GM10248 (cell line): ENCODE results near the gene ALDOC.

ENCODE experiments used
- CTCF ChIA-PET: fragments of 300-600 bp; sonication (Branson Sonifier 250); formaldehyde crosslinking; extraction: SDS; loops from one replicate; lab custom pipeline; 2021; ENCODE audit warnings: antibody characterized with exemption; lab: Yijun Ruan, JAX
- POLR2A ChIA-PET: fragments of 350-650 bp; sonication (Branson Sonifier 250); formaldehyde crosslinking; extraction: SDS; loops from one replicate; lab custom pipeline; 2020; ENCODE audit warnings: antibody characterized with exemption; lab: Yijun Ruan, JAX
- DNase-seq: peaks from one replicate; pipeline ENCODE4 v3.0.0; 2012; ENCODE audit errors: extremely low spot score
- TF ChIP-seq, protein P1 (sequence below): IDR thresholded peaks from 2 replicates; pipeline ENCODE4 v1.5.1; 2012; ENCODE audit warnings: mild to moderate bottlenecking, low read depth; ENCODE audit errors: extremely low read depth, missing control alignments, control extremely low read depth

Gene ALDOC

GRCh38 chr17:28552176-28552999 is 24.3 kb downstream of the ALDOC start, which contains the start of gene UNC119:
UNC119 (minus strand) TSS chr17:28552624; CDS start chr17:28552557, 67 bp downstream.
- CTCF ChIA-PET: interaction anchor here (1.0 to 6.3 kb wide), 5 partner anchors 15 to 60 kb away, joined by 3 to 83 read pairs (median 4); partner anchors contain the start of gene PIGS
- POLR2A ChIA-PET: no interaction called here
- DNase-seq: peak; percentile 94
- TF ChIP-seq, protein P1, sequence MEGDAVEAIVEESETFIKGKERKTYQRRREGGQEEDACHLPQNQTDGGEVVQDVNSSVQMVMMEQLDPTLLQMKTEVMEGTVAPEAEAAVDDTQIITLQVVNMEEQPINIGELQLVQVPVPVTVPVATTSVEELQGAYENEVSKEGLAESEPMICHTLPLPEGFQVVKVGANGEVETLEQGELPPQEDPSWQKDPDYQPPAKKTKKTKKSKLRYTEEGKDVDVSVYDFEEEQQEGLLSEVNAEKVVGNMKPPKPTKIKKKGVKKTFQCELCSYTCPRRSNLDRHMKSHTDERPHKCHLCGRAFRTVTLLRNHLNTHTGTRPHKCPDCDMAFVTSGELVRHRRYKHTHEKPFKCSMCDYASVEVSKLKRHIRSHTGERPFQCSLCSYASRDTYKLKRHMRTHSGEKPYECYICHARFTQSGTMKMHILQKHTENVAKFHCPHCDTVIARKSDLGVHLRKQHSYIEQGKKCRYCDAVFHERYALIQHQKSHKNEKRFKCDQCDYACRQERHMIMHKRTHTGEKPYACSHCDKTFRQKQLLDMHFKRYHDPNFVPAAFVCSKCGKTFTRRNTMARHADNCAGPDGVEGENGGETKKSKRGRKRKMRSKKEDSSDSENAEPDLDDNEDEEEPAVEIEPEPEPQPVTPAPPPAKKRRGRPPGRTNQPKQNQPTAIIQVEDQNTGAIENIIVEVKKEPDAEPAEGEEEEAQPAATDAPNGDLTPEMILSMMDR: no peak

DNA sequence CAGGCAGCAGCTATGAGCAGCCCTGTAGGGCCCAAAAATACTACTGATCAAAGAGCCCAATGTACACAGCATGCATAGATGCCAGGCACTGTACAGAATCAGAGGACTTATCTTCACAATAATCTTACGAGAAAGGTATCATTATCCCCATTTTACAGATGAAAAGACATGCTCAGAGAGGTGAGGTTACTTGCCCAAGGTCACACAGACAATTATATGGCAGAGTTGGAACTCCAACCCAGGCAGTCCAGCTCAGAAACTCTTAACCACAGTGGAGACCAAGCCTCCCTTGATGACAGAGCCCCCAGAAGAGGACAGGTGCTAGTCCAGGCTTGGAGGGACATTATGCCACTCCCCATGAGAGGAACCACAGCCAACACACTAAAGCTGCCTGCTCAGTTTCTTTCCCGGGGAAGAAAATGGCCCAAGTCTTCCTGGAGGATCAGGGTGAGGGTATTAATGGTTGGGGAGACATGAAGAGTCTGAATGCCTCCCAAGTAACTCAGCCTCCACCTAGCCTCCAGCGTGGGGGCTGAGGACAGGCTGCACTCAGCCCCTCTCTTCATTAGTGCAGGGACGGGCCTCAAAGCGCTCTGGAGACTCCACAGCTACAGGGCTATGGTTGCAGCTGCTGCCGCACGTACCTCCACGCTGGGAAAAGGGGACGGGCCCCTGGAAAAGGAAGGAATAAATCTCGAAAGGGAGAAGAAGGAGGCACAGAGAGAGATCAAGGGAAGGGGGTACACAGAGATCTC is 25.1 kb downstream of the ALDOC start:
- POLR2A ChIA-PET: no interaction called here
- TF ChIP-seq, protein P1: no peak
- CTCF ChIA-PET: interaction anchor here (1.0 to 6.3 kb wide), 9 partner anchors 14 to 135 kb away, joined by 3 to 83 read pairs (median 5); partner anchors contain the start of genes ALDOC and PIGS
- DNase-seq: peak; percentile 43

DNA sequence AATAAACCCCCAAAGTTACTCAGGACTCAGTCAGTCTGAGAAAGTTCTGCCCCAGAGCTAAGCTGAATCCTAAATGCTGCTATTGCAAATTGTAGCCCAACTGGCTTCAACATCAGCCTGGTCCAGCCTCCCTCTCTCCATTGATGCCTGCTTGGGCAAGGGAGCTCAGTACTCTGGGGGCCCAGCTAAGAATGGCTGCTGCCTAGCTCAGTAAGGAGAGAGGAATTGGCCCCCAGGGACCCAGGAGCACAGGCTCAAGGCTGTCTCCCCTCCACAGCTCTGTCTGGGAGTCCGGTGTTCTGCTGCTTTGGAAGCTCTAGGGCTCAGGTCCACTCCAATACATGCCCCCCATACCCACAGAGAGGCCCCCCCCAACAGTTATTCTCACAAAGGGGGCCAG is 25.8 kb downstream of the ALDOC start:
- DNase-seq: no peak
- TF ChIP-seq, protein P1: no peak
- ChIA-PET CTCF (interaction anchor here (0.8 to 6.3 kb wide), 9 partner anchors 13 to 134 kb away, joined by 3 to 83 read pairs (median 5); partner anchors contain the start of genes ALDOC and PIGS), POLR2A (interaction anchor here (0.7 kb wide), 1 partner anchor 21 kb away, joined by 3 read pairs; the partner anchor contains the start of gene PIGS)

DNA sequence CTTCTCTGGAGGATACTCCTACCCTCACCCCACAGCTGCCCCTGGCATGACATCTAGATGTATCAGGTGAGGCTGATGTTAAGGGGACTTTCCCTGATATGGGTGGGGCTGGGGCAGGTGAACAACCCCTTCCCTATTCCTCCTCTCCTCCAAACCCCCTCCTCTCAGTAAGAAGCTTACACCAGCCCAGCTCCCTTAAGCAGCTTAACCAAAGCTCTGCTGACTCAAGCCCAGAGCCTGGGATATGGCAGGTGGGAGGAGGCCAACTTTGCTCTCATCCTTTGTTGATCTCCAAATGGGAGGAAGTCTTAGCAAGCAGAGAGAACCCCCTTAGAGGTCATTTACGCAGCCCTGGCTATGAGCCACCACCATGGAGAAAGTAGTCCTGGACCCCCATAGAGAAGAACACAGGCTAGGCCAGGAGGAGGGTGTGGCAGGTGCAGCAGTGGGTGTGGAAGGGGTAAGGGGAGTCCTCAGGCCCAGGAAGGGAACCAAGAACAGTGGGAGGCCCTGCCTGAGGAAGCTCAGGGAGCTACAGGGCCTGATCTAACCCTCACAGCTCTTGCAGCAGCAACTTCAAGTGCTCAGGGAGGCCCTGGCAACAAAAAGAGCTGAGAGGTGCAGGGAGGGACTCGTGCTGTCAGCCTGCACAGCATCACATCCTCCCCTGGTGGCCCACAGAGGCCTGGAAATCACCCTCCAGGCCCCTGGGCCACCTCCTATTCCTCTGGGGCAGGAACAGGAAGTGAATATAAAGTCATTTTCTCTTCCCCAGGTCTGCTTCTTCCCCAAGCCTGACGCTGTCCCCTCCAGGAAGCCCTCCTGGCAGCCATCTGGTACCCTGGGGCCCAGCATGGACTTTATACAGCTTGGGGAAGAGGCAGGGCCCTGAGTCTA is 27.2 kb downstream of the ALDOC start:
- TF ChIP-seq, protein P1: no peak
- ChIA-PET CTCF (interaction anchor here (0.7 to 6.3 kb wide), 22 partner anchors 9 to 744 kb away, joined by 3 to 83 read pairs (median 6); partner anchors contain the start of gene PIGS), POLR2A (interaction anchor here (0.5 kb wide), 1 partner anchor 48 kb away, joined by 4 read pairs; no protein-coding TSS in a partner anchor)
- DNase-seq: peak; percentile 80

GRCh38 chr17:28548417-28549130 is 28.1 kb downstream of the ALDOC start:
- TF ChIP-seq, protein P1: no peak
- DNase-seq: no peak
- POLR2A ChIA-PET: no interaction called here
- CTCF ChIA-PET: interaction anchor here (0.7 to 6.3 kb wide), 23 partner anchors 10 to 164 kb away, joined by 3 to 83 read pairs (median 6); partner anchors contain the start of gene PIGS
